HepG2 (cell line): ENCODE measurements around the gene TNFAIP1. TPM values are rescaled to one million over a fixed set of nuclear protein-coding genes. Genes with fewer than 3 reads are reported as not detected.

ENCODE experiments used
- ATAC-seq: fragments of 200-7000 bp; cut with Tn5 transposase; 3 replicates; pipeline ENCODE4 v1.9.1; 2020; ENCODE audit warnings: mild to moderate bottlenecking, moderate library complexity
- BruUV-seq: library from RNA; stranded (reverse); fragments of 400-500 nt; replicated peaks from 2 replicates; lab custom pipeline; 2021; lab: Mats Ljungman, UMichigan
- CTCF ChIA-PET: fragments of 300-600 bp; formaldehyde crosslinking; extraction: SDS; loops from one replicate; lab custom pipeline; 2021; ENCODE audit warnings: low total read pairs, inconsistent platforms, low intra/inter-chr PET ratio; lab: Yijun Ruan, JAX
- POLR2A ChIA-PET: fragments of 350-600 bp; sonication (Branson Sonifier 250); formaldehyde crosslinking; loops from one replicate; lab custom pipeline; 2020; ENCODE audit warnings: antibody characterized with exemption, inconsistent platforms; lab: Yijun Ruan, JAX
- DNase-seq: peaks from one replicate; pipeline ENCODE4 v3.0.0-alpha.2; 2015; ENCODE audit warnings: low spot score
- FAIRE-seq: peaks from 3 replicates; lab custom pipeline; 2011; peaks lifted over from hg19 to GRCh38; lab: Jason Lieb, UNC
- H2AFZ ChIP-seq: one replicate; pipeline ENCODE4 v1.6.1; 2011; ENCODE audit warnings: low read length, inconsistent platforms
- H3K27ac ChIP-seq: fragments of 300-600 bp; 3 replicates; pipeline ENCODE4 v1.8.0; 2011; ENCODE audit warnings: mixed run types, mild to moderate bottlenecking, mixed read lengths, low read length, inconsistent platforms; ENCODE audit not compliant: insufficient read depth; ENCODE audit errors: extremely low read length
- H3K27me3 ChIP-seq, 2 experiments: fragments of 200-600 bp in 1 of 2; 2 replicates in 1 of 2; 3 replicates in 1 of 2; pipeline versions ENCODE4 v1.6.0 to v1.8.0; 2011; ENCODE audit warnings: low read length in 2 of 2, mild to moderate bottlenecking in 2 of 2, moderate library complexity in 2 of 2, inconsistent platforms in 1 of 2; ENCODE audit not compliant: insufficient read depth in 2 of 2, control insufficient read depth in 1 of 2
- H3K36me3 ChIP-seq, 2 experiments: fragments of 200-600 bp in 1 of 2; replicated peaks in 1 of 2; 2 replicates in 1 of 2; 3 replicates in 1 of 2; pipeline versions ENCODE4 v1.5.1 to v1.8.0; 2011; ENCODE audit warnings: low read length in 2 of 2, inconsistent platforms in 1 of 2; ENCODE audit not compliant: insufficient read depth in 2 of 2, control insufficient read depth in 1 of 2
- H3K4me1 ChIP-seq: 2 replicates; pipeline ENCODE4 v1.5.1; 2012; ENCODE audit warnings: low read length, inconsistent platforms; ENCODE audit not compliant: insufficient read depth
- H3K4me2 ChIP-seq: 2 replicates; pipeline ENCODE4 v1.6.0; 2011; ENCODE audit warnings: low read depth, low read length, inconsistent platforms
- H3K4me3 ChIP-seq, 3 experiments: fragments of 200-600 bp in 1 of 3; sonication (generic), shearing (Covaris generic) in 1 of 3; replicated peaks in 1 of 3; 2 replicates each; pipeline ENCODE4 v1.5.1; 2011 to 2016; ENCODE audit warnings: low read length in 3 of 3, inconsistent platforms in 2 of 3, low read depth in 2 of 3, mild to moderate bottlenecking in 2 of 3, control low read depth in 1 of 3, mixed read lengths in 1 of 3; ENCODE audit not compliant: insufficient read depth in 1 of 3
- H3K79me2 ChIP-seq: one replicate; pipeline ENCODE4 v1.6.1; 2011; ENCODE audit warnings: low read length, inconsistent platforms; ENCODE audit not compliant: insufficient read depth
- H3K9ac ChIP-seq: 2 replicates; pipeline ENCODE4 v1.6.0; 2011; ENCODE audit warnings: mild to moderate bottlenecking, low read depth, low read length, inconsistent platforms; ENCODE audit not compliant: insufficient read depth
- H3K9me3 ChIP-seq: 2 replicates; pipeline ENCODE4 v1.5.1; 2012; ENCODE audit warnings: mild to moderate bottlenecking, low read length
- H4K20me1 ChIP-seq: 2 replicates; pipeline ENCODE4 v1.6.0; 2011; ENCODE audit warnings: inconsistent platforms, mild to moderate bottlenecking, low read length, moderate library complexity; ENCODE audit not compliant: insufficient read depth
- CREB1 ChIP-seq, 2 experiments: fragments of 450-650 bp in 1 of 2; IDR thresholded peaks; 2 replicates each; pipeline ENCODE4 v1.6.1; 2016 to 2017; ENCODE audit warnings: control low read depth in 1 of 2, mild to moderate bottlenecking in 1 of 2, missing compliant biosample characterization in 1 of 2, missing genetic modification characterization in 1 of 2
- JUN ChIP-seq: sonication (generic); formaldehyde crosslinking; IDR thresholded peaks from 2 replicates; pipeline ENCODE4 v1.4.0; 2020; ENCODE audit warnings: mild to moderate bottlenecking, missing genetic modification reagents
- MTA1 ChIP-seq: sonication (generic); formaldehyde crosslinking; IDR thresholded peaks from 2 replicates; pipeline ENCODE4 v1.4.0; 2020; ENCODE audit warnings: missing genetic modification reagents, mild to moderate bottlenecking, borderline replicate concordance
- MZF1 ChIP-seq: sonication (generic); formaldehyde crosslinking; IDR thresholded peaks from 2 replicates; pipeline ENCODE4 v1.8.1; 2023; ENCODE audit warnings: mild to moderate bottlenecking, missing genetic modification reagents, borderline replicate concordance
- PLSCR1 ChIP-seq: sonication (generic); formaldehyde crosslinking; IDR thresholded peaks from 2 replicates; pipeline ENCODE4 v1.5.0; 2020; ENCODE audit warnings: missing genetic modification reagents, mild to moderate bottlenecking, borderline replicate concordance
- POLR2G ChIP-seq: fragments of 200-400 bp; formaldehyde crosslinking; IDR thresholded peaks from 2 replicates; pipeline ENCODE4 v1.6.1; 2018; ENCODE audit warnings: mild to moderate bottlenecking, low read depth, low read length, moderate library complexity
- SCMH1 ChIP-seq: sonication (generic); formaldehyde crosslinking; IDR thresholded peaks from 2 replicates; pipeline ENCODE4 v1.9.0; 2021; ENCODE audit warnings: missing genetic modification reagents, mild to moderate bottlenecking, borderline replicate concordance
- SMARCE1 ChIP-seq: fragments of 450-650 bp; IDR thresholded peaks from 2 replicates; pipeline ENCODE4 v1.6.1; 2017; ENCODE audit warnings: borderline replicate concordance
- ZMYM3 ChIP-seq: sonication (generic); formaldehyde crosslinking; IDR thresholded peaks from 2 replicates; pipeline ENCODE4 v1.5.1; 2020; ENCODE audit warnings: mild to moderate bottlenecking, missing genetic modification reagents
- ZNF10 ChIP-seq: sonication (generic); formaldehyde crosslinking; IDR thresholded peaks from 2 replicates; pipeline ENCODE4 v1.4.0; 2020; ENCODE audit warnings: mild to moderate bottlenecking, low read depth, missing genetic modification reagents, borderline replicate concordance
- ZNF235 ChIP-seq: sonication (generic); formaldehyde crosslinking; IDR thresholded peaks from 2 replicates; pipeline ENCODE4 v1.8.1; 2023; ENCODE audit warnings: mild to moderate bottlenecking, missing genetic modification reagents, borderline replicate concordance
- ZNF260 ChIP-seq: sonication (generic); formaldehyde crosslinking; IDR thresholded peaks from 2 replicates; pipeline ENCODE4 v1.4.0; 2020; ENCODE audit warnings: missing genetic modification reagents, low read depth, mild to moderate bottlenecking, borderline replicate concordance
- ZNF430 ChIP-seq: sonication (generic); formaldehyde crosslinking; IDR thresholded peaks from 2 replicates; pipeline ENCODE4 v1.9.0; 2021; ENCODE audit warnings: mild to moderate bottlenecking, missing genetic modification reagents
- ZNF598 ChIP-seq: sonication (generic); formaldehyde crosslinking; IDR thresholded peaks from 2 replicates; pipeline ENCODE4 v1.5.1; 2020; ENCODE audit warnings: mild to moderate bottlenecking, missing genetic modification reagents, borderline replicate concordance
- WGBS: methylation state at CpG from one replicate; pipeline ENCODE4 v1.1.6; 2017; ENCODE audit warnings: low lambda C conversion rate; 5-methylcytosine and 5-hydroxymethylcytosine counted together
- in situ Hi-C: cut with HindIII; loops from 2 replicates; pipeline ENCODE4 v1.10.0; 2017; ENCODE audit warnings: low pct_unique_long_range_greater_than_20kb; ENCODE audit not compliant: extremely low pct_ligation_motif_present
- intact Hi-C: fragments of 100-400 bp; cut with micrococcal nuclease; formaldehyde crosslinking; loops from one replicate; pipeline ENCODE4 v1.10.0; 2022; ENCODE audit not compliant: unreplicated experiment
- polyA plus RNA-seq, 8 experiments: library from polyadenylated mRNA; depleted of rRNA in 3 of 8; stranded (reverse) in 7 of 8; unstranded in 1 of 8; fragments of >200 nt; fragmentation: Illumina TruSeq in 4 of 8; extraction: Trizol in 4 of 8; gene quantifications; 2 replicates each; pipeline versions ENCODE4 v1.2.1 to v1.2.3, GENCODE V29; 2011 to 2016; ENCODE audit warnings: low read depth in 4 of 8, missing spikeins in 1 of 8, mixed read lengths in 1 of 8; ENCODE audit not compliant: insufficient read depth in 1 of 8
- total RNA-seq, 5 experiments: library from RNA; depleted of rRNA; stranded (reverse); fragments of >200 nt; fragmentation: Illumina TruSeq; extraction: Trizol; gene quantifications; 2 replicates each; pipeline ENCODE4 v1.2.3, GENCODE V29; 2016; ENCODE audit warnings: low read depth in 1 of 5
- TF ChIP-seq, protein P1 (sequence below): sonication (generic); formaldehyde crosslinking; IDR thresholded peaks from 2 replicates; pipeline ENCODE4 v1.5.1; 2020; ENCODE audit warnings: missing genetic modification reagents, mild to moderate bottlenecking, borderline replicate concordance
- TF ChIP-seq, protein P2 (sequence below): sonication (generic); IDR thresholded peaks from 2 replicates; pipeline ENCODE4 v1.6.1; 2016; ENCODE audit warnings: low read depth, borderline replicate concordance
- TF ChIP-seq, protein P3 (sequence below): sonication (generic); formaldehyde crosslinking; IDR thresholded peaks from 2 replicates; pipeline ENCODE4 v1.4.0; 2020; ENCODE audit warnings: mild to moderate bottlenecking, missing genetic modification reagents

TNFAIP1 gene
- total and polyA plus RNA-seq, 2 of the 13 experiments (the other 11 are each of a cell fraction or from before 2014, with no cell fraction given): 17.5 to 40.6 TPM

- ATAC-seq (peak; percentile 97), DNase-seq (peak; percentile 95), FAIRE-seq (peak; percentile 77)
- no peaks in the 10 kb centered on the region; a peak in 1 of 5 replicates for H3K27me3 ChIP-seq
- peaks cover 56% of the 10 kb centered on the region for H3K79me2 ChIP-seq
- H3K9me3 ChIP-seq: no peaks in the 10 kb centered on the region
- H2AFZ ChIP-seq: peak within 1 kb of the TSS; percentile 42
- 1% methylated on average over 43 of the region's 72 CpGs for WGBS
- peaks cover 5% of the 10 kb centered on the region; the same call in 1 of the 2 replicates for H4K20me1 ChIP-seq
- in situ Hi-C loops: loop anchor here (25.0 kb wide), 1 partner anchor 282 kb away; the partner anchor contains the start of gene NLK
- H3K4me1 ChIP-seq: peaks cover 62% of the 10 kb centered on the region
- ChIA-PET CTCF (interaction anchor here (1.6 kb wide), 1 partner anchor 98 kb away, joined by 3 read pairs; no protein-coding TSS in a partner anchor), POLR2A (interaction anchor here (1.2 to 5.8 kb wide), 7 partner anchors 17 to 98 kb away, joined by 3 to 41 read pairs (median 4); partner anchors contain the start of genes IFT20, POLDIP2 and TNFAIP1)
- peak within 1 kb of the TSS; percentile 65 to 80 (median 76) for H3K4me3 ChIP-seq
- peak within 1 kb of the TSS; percentile 69 for H3K27ac ChIP-seq
- peak within 1 kb of the TSS; percentile 77 for H3K9ac ChIP-seq
- no TSS peak for BruUV-seq
- intact Hi-C loops: no loop called here
- H3K36me3 ChIP-seq: no peaks in the 10 kb centered on the region; a peak in 1 of 5 replicates
- H3K4me2 ChIP-seq: peak within 1 kb of the TSS; percentile 91
- no peak for TF ChIP-seq ZNF260 (CRISPR knock-in tag)
- TF ChIP-seq ZMYM3 (CRISPR knock-in tag): no peak
- TF ChIP-seq, protein P1, sequence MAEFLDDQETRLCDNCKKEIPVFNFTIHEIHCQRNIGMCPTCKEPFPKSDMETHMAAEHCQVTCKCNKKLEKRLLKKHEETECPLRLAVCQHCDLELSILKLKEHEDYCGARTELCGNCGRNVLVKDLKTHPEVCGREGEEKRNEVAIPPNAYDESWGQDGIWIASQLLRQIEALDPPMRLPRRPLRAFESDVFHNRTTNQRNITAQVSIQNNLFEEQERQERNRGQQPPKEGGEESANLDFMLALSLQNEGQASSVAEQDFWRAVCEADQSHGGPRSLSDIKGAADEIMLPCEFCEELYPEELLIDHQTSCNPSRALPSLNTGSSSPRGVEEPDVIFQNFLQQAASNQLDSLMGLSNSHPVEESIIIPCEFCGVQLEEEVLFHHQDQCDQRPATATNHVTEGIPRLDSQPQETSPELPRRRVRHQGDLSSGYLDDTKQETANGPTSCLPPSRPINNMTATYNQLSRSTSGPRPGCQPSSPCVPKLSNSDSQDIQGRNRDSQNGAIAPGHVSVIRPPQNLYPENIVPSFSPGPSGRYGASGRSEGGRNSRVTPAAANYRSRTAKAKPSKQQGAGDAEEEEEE (CRISPR knock-in tag): no peak
- no peak for TF ChIP-seq MTA1 (CRISPR knock-in tag)
- no peak for TF ChIP-seq SMARCE1
- no peak for TF ChIP-seq ZNF235
- TF ChIP-seq, protein P2, sequence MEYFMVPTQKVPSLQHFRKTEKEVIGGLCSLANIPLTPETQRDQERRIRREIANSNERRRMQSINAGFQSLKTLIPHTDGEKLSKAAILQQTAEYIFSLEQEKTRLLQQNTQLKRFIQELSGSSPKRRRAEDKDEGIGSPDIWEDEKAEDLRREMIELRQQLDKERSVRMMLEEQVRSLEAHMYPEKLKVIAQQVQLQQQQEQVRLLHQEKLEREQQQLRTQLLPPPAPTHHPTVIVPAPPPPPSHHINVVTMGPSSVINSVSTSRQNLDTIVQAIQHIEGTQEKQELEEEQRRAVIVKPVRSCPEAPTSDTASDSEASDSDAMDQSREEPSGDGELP: peak; percentile 12; the same call in 1 of the 2 replicates
- TF ChIP-seq MZF1 (CRISPR knock-in tag): no peak
- TF ChIP-seq CREB1 (IDR thresholded peaks at IDR 0.05): peak; percentile 86
- TF ChIP-seq CREB1 (CRISPR knock-in tag; IDR thresholded peaks at IDR 0.05): peak; percentile 91
- 0 out of 2 replicates have a peak, but pooled peaks have one; percentile 46 for TF ChIP-seq PLSCR1 (CRISPR knock-in tag)
- TF ChIP-seq JUN (CRISPR knock-in tag): peak; percentile 28; the same call in 1 of the 2 replicates
- TF ChIP-seq ZNF10 (CRISPR knock-in tag): no peak
- TF ChIP-seq, protein P3, sequence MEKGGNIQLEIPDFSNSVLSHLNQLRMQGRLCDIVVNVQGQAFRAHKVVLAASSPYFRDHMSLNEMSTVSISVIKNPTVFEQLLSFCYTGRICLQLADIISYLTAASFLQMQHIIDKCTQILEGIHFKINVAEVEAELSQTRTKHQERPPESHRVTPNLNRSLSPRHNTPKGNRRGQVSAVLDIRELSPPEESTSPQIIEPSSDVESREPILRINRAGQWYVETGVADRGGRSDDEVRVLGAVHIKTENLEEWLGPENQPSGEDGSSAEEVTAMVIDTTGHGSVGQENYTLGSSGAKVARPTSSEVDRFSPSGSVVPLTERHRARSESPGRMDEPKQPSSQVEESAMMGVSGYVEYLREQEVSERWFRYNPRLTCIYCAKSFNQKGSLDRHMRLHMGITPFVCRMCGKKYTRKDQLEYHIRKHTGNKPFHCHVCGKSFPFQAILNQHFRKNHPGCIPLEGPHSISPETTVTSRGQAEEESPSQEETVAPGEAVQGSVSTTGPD (CRISPR knock-in tag): no peak
- no peak for TF ChIP-seq SCMH1 (CRISPR knock-in tag)
- no peak for TF ChIP-seq ZNF430 (CRISPR knock-in tag)
- TF ChIP-seq POLR2G: peak; percentile 80
- no peak for TF ChIP-seq ZNF598 (CRISPR knock-in tag)
These were observed 16.6 kb upstream of the TNFAIP1 start, which contains the start of gene TMEM97 for GRCh38 chr17:28318759-28319597. TSS of gene TMEM97 (plus strand) at chr17:28319200. CDS start at chr17:28319240, 40 bp downstream.
